NCI-H510A (cell line): ENCODE results near the gene RAET1L.
"Not testable (repeated sequence)": the region's sequence is repeated elsewhere in the genome, so short reads cannot be mapped to it uniquely, and the experiment has no call there.

Source experiments
- DNase-seq: peaks from one replicate; lab custom pipeline; 2025; lab: John Stamatoyannopoulos, UW

Gene RAET1L

DNA sequence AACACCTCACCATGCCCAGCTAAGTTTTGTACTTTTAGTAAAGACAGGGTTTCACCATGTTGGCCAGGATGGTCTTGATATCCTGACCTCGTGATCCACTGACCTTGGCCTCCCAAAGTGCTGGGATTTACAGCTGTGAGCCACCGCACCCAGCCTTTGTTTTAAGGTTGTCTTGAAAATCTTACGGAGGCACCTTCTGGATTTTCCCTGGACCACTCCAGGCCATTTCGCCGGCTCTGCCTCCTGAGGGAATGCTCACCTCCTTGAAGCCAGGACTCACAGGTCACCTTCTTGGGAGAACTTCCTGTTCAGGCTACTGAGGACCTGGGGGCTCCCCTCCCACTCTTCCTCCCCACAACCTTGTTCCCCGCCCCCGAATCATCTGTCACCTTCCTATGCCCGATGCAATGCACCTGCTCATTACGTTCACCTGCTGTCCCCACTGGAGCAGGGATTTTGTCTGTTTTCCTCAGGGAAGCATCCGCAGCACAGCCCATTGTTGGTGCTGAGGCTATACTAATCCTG is 19.4 kb upstream of the RAET1L start:
- DNase-seq = no peak

GRCh38 chr6:150043501-150044412 is 18.4 kb upstream of the RAET1L start:
- no peak for DNase-seq

GRCh38 chr6:150043096-150043495 is 17.8 kb upstream of the RAET1L start:
- DNase-seq = no peak

GRCh38 chr6:150038202-150039062 is 13.1 kb upstream of the RAET1L start:
- no peak for DNase-seq

DNA sequence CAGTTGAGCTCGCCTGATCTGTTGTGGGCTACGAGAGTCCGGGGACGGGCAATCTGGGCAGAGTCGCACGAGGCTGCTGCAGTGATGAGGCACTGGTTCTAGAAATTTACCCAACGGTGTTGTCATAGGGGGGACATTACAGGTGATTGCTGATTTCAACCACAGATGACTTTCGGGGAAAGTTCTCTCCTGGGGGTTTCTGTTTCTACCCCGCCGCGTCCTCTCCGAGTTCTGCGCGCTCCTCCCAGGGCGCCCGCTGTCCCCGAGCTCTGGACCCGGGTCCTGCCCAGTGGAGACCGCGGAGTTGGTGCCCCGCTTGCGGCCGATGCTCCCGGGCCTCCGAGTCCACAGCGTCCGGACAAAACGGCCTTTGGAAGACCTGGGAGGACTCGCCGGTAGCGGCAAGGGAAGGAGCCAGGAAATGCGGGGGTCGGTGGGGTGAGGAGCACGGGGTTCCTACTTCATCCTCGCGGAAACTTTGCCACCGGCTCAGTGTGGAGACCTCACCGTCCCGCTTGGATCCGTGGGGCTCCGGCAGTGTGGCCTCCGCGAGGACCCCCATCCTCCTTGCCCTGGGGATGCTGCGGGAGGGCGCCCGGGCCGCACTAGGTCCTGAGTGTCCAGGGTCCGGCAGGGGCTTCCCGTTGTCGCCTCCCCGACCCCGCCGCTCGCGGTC is 12.3 kb upstream of the RAET1L start:
- DNase-seq = no peak

DNA sequence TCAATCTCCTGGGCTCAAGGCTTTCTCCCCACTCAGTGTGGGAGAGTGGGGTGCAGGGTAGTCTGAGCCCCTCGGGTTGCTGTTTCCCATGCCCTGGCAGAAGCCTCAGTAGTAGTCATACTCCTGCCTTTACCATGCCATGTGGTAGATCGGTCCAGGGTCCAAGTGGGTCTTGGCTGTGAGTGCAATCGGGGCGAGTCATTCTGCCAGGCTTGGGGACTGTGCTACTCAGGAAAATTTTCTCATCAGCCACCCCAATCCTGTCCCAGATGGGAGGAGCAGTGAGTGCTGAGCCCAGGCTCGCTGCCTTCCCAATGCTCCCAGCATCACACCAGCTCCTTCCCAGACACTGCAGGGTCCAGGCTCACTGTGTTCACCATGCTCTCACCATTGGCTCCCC is 10.7 kb upstream of the RAET1L start:
- DNase-seq = no peak

- no peak for DNase-seq
These were observed 8.0 kb upstream of the RAET1L start for GRCh38 chr6:150033207-150033771.

- no peak for DNase-seq
These were observed 7.3 kb upstream of the RAET1L start for GRCh38 chr6:150032598-150032997.

DNA sequence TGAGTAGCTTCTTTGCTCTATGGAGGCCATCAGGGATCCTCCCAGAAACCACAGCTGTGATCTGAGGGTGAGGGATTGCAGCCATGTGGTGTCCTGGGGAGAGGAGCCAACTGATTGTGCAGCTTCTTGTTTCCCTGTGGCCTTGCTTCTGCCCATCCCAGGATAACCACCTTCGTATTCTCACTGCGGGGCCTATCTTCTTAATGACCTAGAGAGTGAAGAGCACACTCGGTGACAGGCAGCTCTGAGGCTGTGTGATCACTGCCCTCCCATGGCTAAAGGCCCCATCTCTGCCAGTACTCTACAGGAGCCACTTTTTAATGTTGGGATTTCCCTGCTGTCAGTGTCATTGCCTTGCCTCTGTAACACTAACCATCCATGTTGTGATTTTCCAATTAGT is 5.3 kb upstream of the RAET1L start:
- DNase-seq = no peak

DNA sequence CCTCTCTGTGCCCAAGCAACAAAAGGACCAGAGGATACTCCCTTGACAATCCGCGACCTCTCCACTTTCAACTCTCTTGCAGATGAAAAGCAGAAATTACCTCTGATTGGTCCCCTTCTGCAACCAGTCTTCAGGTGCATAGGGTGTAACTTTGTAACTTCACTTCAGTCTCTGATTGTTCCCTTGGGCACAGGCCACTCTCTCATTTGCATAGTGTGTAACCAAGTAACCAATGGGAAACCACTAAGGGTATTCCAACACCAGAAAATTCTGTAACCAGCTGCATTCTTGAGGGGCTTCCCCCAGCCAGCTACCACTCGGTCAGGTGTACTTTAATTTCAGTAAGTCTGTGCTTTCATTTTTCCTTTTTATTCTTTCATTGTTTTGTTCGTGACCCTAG is 4.4 kb upstream of the RAET1L start:
- no peak for DNase-seq

- DNase-seq = no peak
These were observed 3.9 kb upstream of the RAET1L start for GRCh38 chr6:150029276-150029675.

DNA sequence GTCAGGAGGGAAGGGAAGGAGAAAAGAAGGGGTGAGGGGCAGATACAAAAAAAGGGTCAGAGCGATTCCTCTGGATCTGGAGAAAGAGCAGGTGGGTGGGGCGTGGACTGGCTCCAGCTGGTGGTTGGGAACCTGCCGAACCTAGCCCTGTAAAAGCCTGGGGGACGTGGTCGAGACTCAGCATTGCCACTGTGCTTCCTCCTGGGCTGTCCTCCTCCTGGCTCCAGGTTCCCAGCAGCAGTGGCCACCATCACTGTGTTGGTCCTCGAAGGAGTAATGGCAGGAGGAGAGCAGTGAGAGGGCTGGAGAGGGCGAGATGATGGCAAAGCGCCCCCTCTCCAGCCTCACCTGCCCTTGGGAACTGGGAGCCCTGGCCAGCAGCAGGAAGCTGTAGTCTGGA is 3.5 kb upstream of the RAET1L start:
- no peak for DNase-seq

GRCh38 chr6:150027806-150028565 is 2.7 kb upstream of the RAET1L start:
- DNase-seq = no peak

- DNase-seq = no peak
These were observed 1.9 kb upstream of the RAET1L start for GRCh38 chr6:150026976-150027805.

DNA sequence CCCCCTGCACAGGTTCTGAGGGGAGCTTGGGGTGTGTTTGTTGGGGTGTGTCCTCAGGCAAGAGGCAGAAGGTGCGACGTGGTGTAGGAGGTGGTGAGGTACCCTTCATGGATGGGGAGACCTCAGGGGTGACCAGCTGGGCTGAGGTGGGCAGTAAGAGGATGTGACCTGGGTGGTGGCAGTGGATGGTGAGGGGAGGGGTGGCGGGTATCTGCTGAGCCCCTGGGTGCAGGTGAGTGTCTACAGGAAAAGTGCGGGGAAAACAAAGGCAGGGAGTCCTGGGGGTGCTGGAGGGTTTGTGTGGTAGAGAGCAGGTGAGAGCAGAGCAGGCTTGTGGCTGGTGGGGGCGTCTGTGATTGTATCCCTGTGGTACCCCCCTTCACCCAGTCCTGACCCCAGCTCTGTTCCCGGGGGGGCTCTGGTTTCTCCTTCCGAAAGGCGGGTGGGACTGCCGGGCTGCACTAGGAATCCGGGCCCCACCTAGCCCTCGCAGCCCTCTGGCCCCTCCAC is 631 bp downstream of the RAET1L start:
- no peak for DNase-seq

DNA sequence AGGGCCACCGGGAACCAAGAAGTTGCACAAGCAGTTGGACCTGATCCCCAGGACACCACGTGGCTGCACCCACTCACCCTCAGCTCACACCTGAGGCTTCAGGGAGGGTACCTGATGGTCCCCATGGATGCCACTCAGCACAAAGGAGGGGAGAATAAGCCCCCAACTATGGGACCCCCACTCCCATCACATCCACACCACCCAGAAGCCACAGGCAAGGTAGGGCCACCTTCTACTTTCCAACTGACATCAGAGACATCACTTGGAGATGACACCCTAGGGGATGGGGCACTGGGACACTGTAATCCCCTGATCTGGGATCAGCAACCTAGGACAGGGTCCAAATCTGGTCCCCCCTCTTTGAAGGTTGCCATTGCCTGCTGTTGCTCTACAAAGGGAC is 1.3 kb downstream of the RAET1L start:
- DNase-seq = not testable (repeated sequence)

DNA sequence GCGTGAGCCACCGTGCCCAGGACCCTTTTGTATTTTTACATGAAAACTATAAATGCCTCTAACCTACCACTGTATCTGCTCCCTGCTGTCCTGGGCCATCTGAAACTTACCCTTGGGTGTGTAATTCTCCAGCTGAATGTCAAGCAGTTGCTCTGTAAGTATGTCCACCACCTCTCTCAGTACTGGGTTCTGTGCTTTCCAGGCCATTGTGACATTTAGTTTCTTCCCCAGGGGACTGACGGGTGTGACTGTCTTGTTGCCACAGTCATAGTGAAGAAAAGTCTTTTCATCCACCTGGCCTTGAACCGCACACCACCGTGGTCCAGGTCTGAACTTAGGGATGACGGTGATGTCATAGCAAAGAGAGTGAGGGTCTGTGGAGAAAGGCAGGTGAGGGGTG is 3.5 kb downstream of the RAET1L start:
- not testable (repeated sequence) for DNase-seq

DNA sequence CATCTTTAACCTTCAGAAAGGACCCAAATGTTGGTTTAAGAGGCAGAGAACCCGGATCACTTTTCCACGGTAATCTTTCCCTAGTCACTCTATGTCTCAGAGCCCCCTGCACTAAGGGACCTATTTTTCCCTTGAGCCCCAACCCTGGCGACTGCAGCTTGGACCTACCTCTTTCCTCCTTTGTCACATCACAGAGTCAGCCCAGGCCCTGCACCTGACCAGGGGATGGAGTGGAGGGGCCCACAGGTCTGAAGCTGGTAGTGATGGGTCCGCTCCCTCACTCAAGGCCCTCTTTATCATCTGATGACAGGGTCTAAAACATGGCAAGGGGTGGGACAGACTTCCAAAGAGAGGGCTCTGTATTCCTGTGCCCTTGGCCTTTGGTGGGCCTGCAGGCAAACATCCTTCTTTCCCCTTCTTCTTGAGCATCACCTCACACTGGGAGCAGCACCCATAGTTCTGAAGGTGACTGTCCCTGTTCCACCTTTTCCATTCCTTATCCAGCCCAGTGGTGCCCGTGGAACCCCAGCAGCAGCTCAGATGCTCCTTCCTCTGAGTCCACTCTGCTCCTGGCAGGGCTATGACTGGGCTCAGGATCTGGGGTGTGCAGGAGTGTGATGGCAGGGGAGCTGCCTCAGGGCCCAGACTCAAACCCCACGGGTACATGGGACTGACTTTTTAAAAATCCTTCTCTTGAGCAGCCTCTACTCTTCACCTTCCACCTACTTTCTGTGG is 6.3 kb downstream of the RAET1L start:
- no peak for DNase-seq

GRCh38 chr6:150017186-150017521 is 8.2 kb downstream of the RAET1L start:
- DNase-seq = not testable (repeated sequence)
